ENCODE measurements around the gene MAOB. TPM values are rescaled to one million over a fixed set of nuclear protein-coding genes. Genes with fewer than 3 reads are reported as not detected.

Gene MAOB
- total and polyA plus RNA-seq, 10 of the 15 experiments (the other 5 are each of a cell fraction or from before 2014, with no cell fraction given), result 0.21 TPM; not detected in 9

DNA sequence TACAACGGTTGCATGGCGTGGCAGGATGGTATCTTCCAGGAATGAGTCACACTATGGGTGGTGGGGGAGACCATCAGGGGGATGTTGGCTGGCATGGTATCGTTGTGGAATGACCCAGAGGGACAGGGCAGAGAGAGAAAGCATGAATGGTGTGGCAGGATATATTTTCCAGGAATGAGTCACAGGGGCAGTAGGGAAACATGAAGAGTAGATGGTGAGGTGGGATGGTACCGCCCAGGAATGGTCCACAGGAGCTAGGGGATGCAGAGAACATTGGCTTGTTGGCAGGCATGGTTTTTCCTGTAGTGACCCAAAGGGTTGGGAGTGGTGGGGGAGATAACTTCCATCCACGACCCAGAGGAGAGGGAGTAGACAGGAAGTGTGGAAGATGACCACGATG is 163.7 kb downstream of the MAOB start:
- WGBS (ENCODE audit: insufficient coverage, insufficient replicate concordance, low lambda C conversion rate, missing lambda C conversion rate), result 19% methylated on average over 6 of the region's 6 CpGs
- no TSS peak for BruUV-seq (replicated peaks)
- no peak for DNase-seq (ENCODE audit: low read depth, low spot score)
- RAD21 ChIA-PET (ENCODE audit: unreplicated experiment), result no interaction called here
- H3K4me1 ChIP-seq (ENCODE audit: control insufficient read depth, insufficient read depth, low read length), result no peaks in the 10 kb centered on the region
- no peaks in the 10 kb centered on the region for H3K79me2 ChIP-seq (ENCODE audit: control insufficient read depth, insufficient read depth, low read length)
- no peak overlapping the region for H3K27ac ChIP-seq (ENCODE audit: control insufficient read depth, insufficient read depth)
- in situ Hi-C loops (cut with MboI), result no loop called here
- H2AFZ ChIP-seq (ENCODE audit: control insufficient read depth, low read depth, low read length), result no peak overlapping the region
- intact Hi-C loops (cut with micrococcal nuclease; ENCODE audit: unreplicated experiment), result no loop called here
- no peaks in the 10 kb centered on the region for H3K36me3 ChIP-seq (ENCODE audit: control insufficient read depth in 2 of 2, insufficient read depth in 2 of 2, low read length in 1 of 2)
- no peak overlapping the region for H3K4me3 ChIP-seq
- no peak for ATAC-seq
- no peak for FAIRE-seq
- POLR2A ChIA-PET, result no interaction called here
- H3K27me3 ChIP-seq (replicated peaks in 1 of 2; ENCODE audit: control insufficient read depth in 2 of 2, insufficient read depth in 2 of 2, low read length in 1 of 2), result no peaks in the 10 kb centered on the region
- H4K20me1 ChIP-seq (ENCODE audit: control insufficient read depth, insufficient read depth), result no peaks in the 10 kb centered on the region
- no peaks in the 10 kb centered on the region for H3K9me3 ChIP-seq (replicated peaks; ENCODE audit: control insufficient read depth, insufficient read depth, low read length)
- H3K4me2 ChIP-seq (ENCODE audit: control insufficient read depth, insufficient read depth), result no peak overlapping the region
- CTCF ChIA-PET, result no interaction called here
- SMC1A ChIA-PET (ENCODE audit: uncharacterized antibody, unreplicated experiment), result no interaction called here
- H3K9ac ChIP-seq (ENCODE audit: control insufficient read depth, insufficient read depth, low read length), result no peak overlapping the region
- TF ChIP-seq, protein P1, sequence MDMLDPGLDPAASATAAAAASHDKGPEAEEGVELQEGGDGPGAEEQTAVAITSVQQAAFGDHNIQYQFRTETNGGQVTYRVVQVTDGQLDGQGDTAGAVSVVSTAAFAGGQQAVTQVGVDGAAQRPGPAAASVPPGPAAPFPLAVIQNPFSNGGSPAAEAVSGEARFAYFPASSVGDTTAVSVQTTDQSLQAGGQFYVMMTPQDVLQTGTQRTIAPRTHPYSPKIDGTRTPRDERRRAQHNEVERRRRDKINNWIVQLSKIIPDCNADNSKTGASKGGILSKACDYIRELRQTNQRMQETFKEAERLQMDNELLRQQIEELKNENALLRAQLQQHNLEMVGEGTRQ (IDR thresholded peaks at IDR 0.05; ENCODE audit: borderline replicate concordance, low read depth, low read length), result no peak
- TF ChIP-seq, protein P2, sequence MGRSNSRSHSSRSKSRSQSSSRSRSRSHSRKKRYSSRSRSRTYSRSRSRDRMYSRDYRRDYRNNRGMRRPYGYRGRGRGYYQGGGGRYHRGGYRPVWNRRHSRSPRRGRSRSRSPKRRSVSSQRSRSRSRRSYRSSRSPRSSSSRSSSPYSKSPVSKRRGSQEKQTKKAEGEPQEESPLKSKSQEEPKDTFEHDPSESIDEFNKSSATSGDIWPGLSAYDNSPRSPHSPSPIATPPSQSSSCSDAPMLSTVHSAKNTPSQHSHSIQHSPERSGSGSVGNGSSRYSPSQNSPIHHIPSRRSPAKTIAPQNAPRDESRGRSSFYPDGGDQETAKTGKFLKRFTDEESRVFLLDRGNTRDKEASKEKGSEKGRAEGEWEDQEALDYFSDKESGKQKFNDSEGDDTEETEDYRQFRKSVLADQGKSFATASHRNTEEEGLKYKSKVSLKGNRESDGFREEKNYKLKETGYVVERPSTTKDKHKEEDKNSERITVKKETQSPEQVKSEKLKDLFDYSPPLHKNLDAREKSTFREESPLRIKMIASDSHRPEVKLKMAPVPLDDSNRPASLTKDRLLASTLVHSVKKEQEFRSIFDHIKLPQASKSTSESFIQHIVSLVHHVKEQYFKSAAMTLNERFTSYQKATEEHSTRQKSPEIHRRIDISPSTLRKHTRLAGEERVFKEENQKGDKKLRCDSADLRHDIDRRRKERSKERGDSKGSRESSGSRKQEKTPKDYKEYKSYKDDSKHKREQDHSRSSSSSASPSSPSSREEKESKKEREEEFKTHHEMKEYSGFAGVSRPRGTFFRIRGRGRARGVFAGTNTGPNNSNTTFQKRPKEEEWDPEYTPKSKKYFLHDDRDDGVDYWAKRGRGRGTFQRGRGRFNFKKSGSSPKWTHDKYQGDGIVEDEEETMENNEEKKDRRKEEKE (IDR thresholded peaks at IDR 0.05), result no peak
- no peak for TF ChIP-seq IRF4 (IDR thresholded peaks at IDR 0.05; ENCODE audit: low read depth, low read length)
- TF ChIP-seq SP1 (IDR thresholded peaks at IDR 0.05; ENCODE audit: low read depth, low read length), result no peak
- TF ChIP-seq ZNF622 (IDR thresholded peaks at IDR 0.05), result no peak
- no peak for TF ChIP-seq EZH2 (IDR thresholded peaks at IDR 0.05; ENCODE audit: borderline replicate concordance, control insufficient read depth, low read depth, low read length)
- no peak for TF ChIP-seq TAF1 (IDR thresholded peaks at IDR 0.05; ENCODE audit: borderline replicate concordance, low read depth, low read length)
- no peak for TF ChIP-seq SREBF2 (IDR thresholded peaks at IDR 0.05; ENCODE audit: low read length)
- no peak for TF ChIP-seq CEBPB (IDR thresholded peaks at IDR 0.05; ENCODE audit: borderline replicate concordance in 1 of 2, low read depth in 2 of 2, low read length in 2 of 2)
- no peak for TF ChIP-seq HDAC2 (IDR thresholded peaks at IDR 0.05)
- TF ChIP-seq ZNF384 (IDR thresholded peaks at IDR 0.05; ENCODE audit: borderline replicate concordance, low read depth, low read length), result no peak
- no peak for TF ChIP-seq EED (IDR thresholded peaks at IDR 0.05; ENCODE audit: low read depth)
- no peak for TF ChIP-seq MXI1 (IDR thresholded peaks at IDR 0.05; ENCODE audit: low read depth, low read length)
- no peak for TF ChIP-seq CBX5 (IDR thresholded peaks at IDR 0.05; ENCODE audit: low read depth)
- TF ChIP-seq, protein P3, sequence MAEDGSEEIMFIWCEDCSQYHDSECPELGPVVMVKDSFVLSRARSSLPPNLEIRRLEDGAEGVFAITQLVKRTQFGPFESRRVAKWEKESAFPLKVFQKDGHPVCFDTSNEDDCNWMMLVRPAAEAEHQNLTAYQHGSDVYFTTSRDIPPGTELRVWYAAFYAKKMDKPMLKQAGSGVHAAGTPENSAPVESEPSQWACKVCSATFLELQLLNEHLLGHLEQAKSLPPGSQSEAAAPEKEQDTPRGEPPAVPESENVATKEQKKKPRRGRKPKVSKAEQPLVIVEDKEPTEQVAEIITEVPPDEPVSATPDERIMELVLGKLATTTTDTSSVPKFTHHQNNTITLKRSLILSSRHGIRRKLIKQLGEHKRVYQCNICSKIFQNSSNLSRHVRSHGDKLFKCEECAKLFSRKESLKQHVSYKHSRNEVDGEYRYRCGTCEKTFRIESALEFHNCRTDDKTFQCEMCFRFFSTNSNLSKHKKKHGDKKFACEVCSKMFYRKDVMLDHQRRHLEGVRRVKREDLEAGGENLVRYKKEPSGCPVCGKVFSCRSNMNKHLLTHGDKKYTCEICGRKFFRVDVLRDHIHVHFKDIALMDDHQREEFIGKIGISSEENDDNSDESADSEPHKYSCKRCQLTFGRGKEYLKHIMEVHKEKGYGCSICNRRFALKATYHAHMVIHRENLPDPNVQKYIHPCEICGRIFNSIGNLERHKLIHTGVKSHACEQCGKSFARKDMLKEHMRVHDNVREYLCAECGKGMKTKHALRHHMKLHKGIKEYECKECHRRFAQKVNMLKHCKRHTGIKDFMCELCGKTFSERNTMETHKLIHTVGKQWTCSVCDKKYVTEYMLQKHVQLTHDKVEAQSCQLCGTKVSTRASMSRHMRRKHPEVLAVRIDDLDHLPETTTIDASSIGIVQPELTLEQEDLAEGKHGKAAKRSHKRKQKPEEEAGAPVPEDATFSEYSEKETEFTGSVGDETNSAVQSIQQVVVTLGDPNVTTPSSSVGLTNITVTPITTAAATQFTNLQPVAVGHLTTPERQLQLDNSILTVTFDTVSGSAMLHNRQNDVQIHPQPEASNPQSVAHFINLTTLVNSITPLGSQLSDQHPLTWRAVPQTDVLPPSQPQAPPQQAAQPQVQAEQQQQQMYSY (CRISPR knock-in tag; IDR thresholded peaks at IDR 0.05), result no peak
- TF ChIP-seq MYC (IDR thresholded peaks at IDR 0.05; ENCODE audit: insufficient read depth, insufficient read length, insufficient replicate concordance, low read length, severe bottlenecking), result no peak
- no peak for TF ChIP-seq BMI1 (IDR thresholded peaks at IDR 0.05; ENCODE audit: borderline replicate concordance)
- no peak for TF ChIP-seq SPI1 (IDR thresholded peaks at IDR 0.05; ENCODE audit: borderline replicate concordance, insufficient read depth, low read depth, low read length)
- TF ChIP-seq, protein P4, sequence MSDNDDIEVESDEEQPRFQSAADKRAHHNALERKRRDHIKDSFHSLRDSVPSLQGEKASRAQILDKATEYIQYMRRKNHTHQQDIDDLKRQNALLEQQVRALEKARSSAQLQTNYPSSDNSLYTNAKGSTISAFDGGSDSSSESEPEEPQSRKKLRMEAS (IDR thresholded peaks at IDR 0.05; ENCODE audit: low read depth, low read length), result no peak
